HG03196 (cell line): ENCODE data around the gene SZRD1.
"Not testable (repeated sequence)": the region's sequence is repeated elsewhere in the genome, so short reads cannot be mapped to it uniquely, and the experiment has no call there.

Source experiments
- ATAC-seq: cut with Tn5 transposase; IDR thresholded peaks from one replicate; pipeline ENCODE4 v1.9.1; 2021; ENCODE audit not compliant: unreplicated experiment

The SZRD1 gene

GRCh38 chr1:16366722-16367257 is at the start of gene SZRD1:
Gene SZRD1, plus strand, starts transcription at chr1:16367242. Its CDS starts 16 bp downstream, at chr1:16367258.
- ATAC-seq, result peak; percentile 81

- ATAC-seq, result no peak
Observed at GRCh38 chr1:16318555-16318954, 48.5 kb upstream of the SZRD1 start.

- no peak for ATAC-seq
Observed at GRCh38 chr1:16321176-16321867, 45.7 kb upstream of the SZRD1 start.

GRCh38 chr1:16324456-16324890 is 42.6 kb upstream of the SZRD1 start:
- ATAC-seq, result no peak

GRCh38 chr1:16326833-16327404 is 40.1 kb upstream of the SZRD1 start:
- no peak for ATAC-seq

- ATAC-seq, result no peak
Observed at GRCh38 chr1:16334655-16335340, 32.2 kb upstream of the SZRD1 start.

GRCh38 chr1:16338961-16339360 is 28.1 kb upstream of the SZRD1 start:
- ATAC-seq, result no peak

GRCh38 chr1:16340673-16341072 is 26.4 kb upstream of the SZRD1 start:
- ATAC-seq, result no peak

- ATAC-seq, result no peak
Observed at GRCh38 chr1:16342331-16343062, 24.5 kb upstream of the SZRD1 start.

- not testable (repeated sequence) for ATAC-seq
Observed at GRCh38 chr1:16343276-16343675, 23.8 kb upstream of the SZRD1 start.

GRCh38 chr1:16348414-16349182 is 18.4 kb upstream of the SZRD1 start:
- ATAC-seq, result no peak

- no peak for ATAC-seq
Observed at GRCh38 chr1:16349847-16350406, 17.1 kb upstream of the SZRD1 start.

GRCh38 chr1:16351456-16351993 is 15.5 kb upstream of the SZRD1 start:
- no peak for ATAC-seq

GRCh38 chr1:16351994-16352841 is 14.8 kb upstream of the SZRD1 start, which contains the start of gene FBXO42:
Gene FBXO42, minus strand, starts transcription at chr1:16352480. Its CDS starts 37,062 bp downstream, at chr1:16315418.
- peak; percentile 90 for ATAC-seq

- ATAC-seq, result no peak
Observed at GRCh38 chr1:16352842-16353535, 14.1 kb upstream of the SZRD1 start.

GRCh38 chr1:16354619-16355018 is 12.4 kb upstream of the SZRD1 start:
- ATAC-seq, result no peak

GRCh38 chr1:16356867-16357266 is 10.2 kb upstream of the SZRD1 start:
- no peak for ATAC-seq

GRCh38 chr1:16365146-16365498 is 1.9 kb upstream of the SZRD1 start:
- not testable (repeated sequence) for ATAC-seq
